GM19099 (cell line): ENCODE measurements around the gene FAT1.

Experiments used
- POLR2A ChIP-seq: IDR thresholded peaks from 3 replicates; pipeline ENCODE4 v1.6.1; 2011; ENCODE audit warnings: low read depth; ENCODE audit not compliant: insufficient read length; ENCODE audit errors: extremely low read depth

The FAT1 gene

GRCh38 chr4:186669159-186669731 is 54.4 kb downstream of the FAT1 start:
- TF ChIP-seq POLR2A = no peak

- no peak for TF ChIP-seq POLR2A
Observed at GRCh38 chr4:186666750-186667149, 56.9 kb downstream of the FAT1 start.

- TF ChIP-seq POLR2A = no peak
Observed at GRCh38 chr4:186666252-186666651, 57.4 kb downstream of the FAT1 start.

- no peak for TF ChIP-seq POLR2A
Observed at GRCh38 chr4:186660403-186660802, 63.3 kb downstream of the FAT1 start.

- TF ChIP-seq POLR2A = no peak
Observed at GRCh38 chr4:186659935-186660334, 63.7 kb downstream of the FAT1 start.

- TF ChIP-seq POLR2A = no peak
Observed at GRCh38 chr4:186658657-186659056, 65.0 kb downstream of the FAT1 start.

- TF ChIP-seq POLR2A = no peak
Observed at GRCh38 chr4:186657764-186658163, 65.9 kb downstream of the FAT1 start.

- TF ChIP-seq POLR2A = no peak
Observed at GRCh38 chr4:186653969-186654368, 69.7 kb downstream of the FAT1 start.

- no peak for TF ChIP-seq POLR2A
Observed at GRCh38 chr4:186651624-186652023, 72.0 kb downstream of the FAT1 start.

- TF ChIP-seq POLR2A = no peak
Observed at GRCh38 chr4:186651181-186651603, 72.5 kb downstream of the FAT1 start.

- TF ChIP-seq POLR2A = no peak
Observed at GRCh38 chr4:186650401-186651180, 73.1 kb downstream of the FAT1 start.

GRCh38 chr4:186647821-186648220 is 75.8 kb downstream of the FAT1 start:
- TF ChIP-seq POLR2A = no peak

- no peak for TF ChIP-seq POLR2A
Observed at GRCh38 chr4:186644737-186645261, 78.9 kb downstream of the FAT1 start.

- no peak for TF ChIP-seq POLR2A
Observed at GRCh38 chr4:186644311-186644638, 79.4 kb downstream of the FAT1 start.

- no peak for TF ChIP-seq POLR2A
Observed at GRCh38 chr4:186643501-186644310, 80.0 kb downstream of the FAT1 start.
